BJ (cell line): Measurements from ENCODE around the gene UBAC1. TPM values are rescaled to one million over a fixed set of nuclear protein-coding genes. Genes with fewer than 3 reads are reported as not detected.

Experiments used
- CTCF ChIA-PET: fragments of 350-600 bp; formaldehyde crosslinking; extraction: SDS; loops from one replicate; lab custom pipeline; 2021; ENCODE audit warnings: antibody characterized with exemption, inconsistent platforms; lab: Yijun Ruan, JAX
- POLR2A ChIA-PET: fragments of 300-600 bp; sonication (Branson Sonifier 250); formaldehyde crosslinking; extraction: SDS; loops from one replicate; lab custom pipeline; 2021; ENCODE audit warnings: antibody characterized with exemption; lab: Charles Lee
- DNase-seq: peaks from one replicate; pipeline ENCODE4 v3.0.0-alpha.2; 2011; ENCODE audit warnings: low read depth
- H3K27me3 ChIP-seq: 2 replicates; pipeline ENCODE4 v1.6.0; 2011; ENCODE audit warnings: low read length; ENCODE audit not compliant: control insufficient read depth, insufficient read depth
- H3K36me3 ChIP-seq: 2 replicates; pipeline ENCODE4 v1.5.1; 2011; ENCODE audit warnings: low read length; ENCODE audit not compliant: control insufficient read depth, insufficient read depth
- H3K4me3 ChIP-seq: 2 replicates; pipeline ENCODE4 v1.5.1; 2011; ENCODE audit warnings: low read depth, mild to moderate bottlenecking, control low read depth, low read length
- polyA minus RNA-seq: library from RNA; depleted of rRNA, polyadenylated mRNA; stranded (reverse); fragments of >200 nt; gene quantifications from 2 replicates; pipeline ENCODE4 v1.2.3, GENCODE V29; 2011; rRNA and poly(A)+ RNA removed
- polyA plus RNA-seq: library from polyadenylated mRNA; depleted of rRNA; stranded (reverse); fragments of >200 nt; gene quantifications from 2 replicates; pipeline ENCODE4 v1.2.3, GENCODE V29; 2011; rRNA removed
- TF ChIP-seq, protein P1 (sequence below): IDR thresholded peaks from 2 replicates; pipeline ENCODE4 v1.5.1; 2011; ENCODE audit warnings: low read depth, mild to moderate bottlenecking, control low read depth, inconsistent platforms, low read length, moderate library complexity; ENCODE audit not compliant: insufficient read depth

The UBAC1 gene
- polyA plus RNA-seq (42.1 and 50.2 TPM in 2 replicates), polyA minus RNA-seq (15.2 and 19.0 TPM in 2 replicates)

- peak within 1 kb of the TSS; percentile 88 for H3K4me3 ChIP-seq
- peak; percentile 58 for DNase-seq
- H3K36me3 ChIP-seq = no peaks in the 10 kb centered on the region
- POLR2A ChIA-PET = interaction anchor here (0.6 kb wide), 1 partner anchor 54 kb away, joined by 5 read pairs; the partner anchor contains the start of gene CAMSAP1
- TF ChIP-seq, protein P1, sequence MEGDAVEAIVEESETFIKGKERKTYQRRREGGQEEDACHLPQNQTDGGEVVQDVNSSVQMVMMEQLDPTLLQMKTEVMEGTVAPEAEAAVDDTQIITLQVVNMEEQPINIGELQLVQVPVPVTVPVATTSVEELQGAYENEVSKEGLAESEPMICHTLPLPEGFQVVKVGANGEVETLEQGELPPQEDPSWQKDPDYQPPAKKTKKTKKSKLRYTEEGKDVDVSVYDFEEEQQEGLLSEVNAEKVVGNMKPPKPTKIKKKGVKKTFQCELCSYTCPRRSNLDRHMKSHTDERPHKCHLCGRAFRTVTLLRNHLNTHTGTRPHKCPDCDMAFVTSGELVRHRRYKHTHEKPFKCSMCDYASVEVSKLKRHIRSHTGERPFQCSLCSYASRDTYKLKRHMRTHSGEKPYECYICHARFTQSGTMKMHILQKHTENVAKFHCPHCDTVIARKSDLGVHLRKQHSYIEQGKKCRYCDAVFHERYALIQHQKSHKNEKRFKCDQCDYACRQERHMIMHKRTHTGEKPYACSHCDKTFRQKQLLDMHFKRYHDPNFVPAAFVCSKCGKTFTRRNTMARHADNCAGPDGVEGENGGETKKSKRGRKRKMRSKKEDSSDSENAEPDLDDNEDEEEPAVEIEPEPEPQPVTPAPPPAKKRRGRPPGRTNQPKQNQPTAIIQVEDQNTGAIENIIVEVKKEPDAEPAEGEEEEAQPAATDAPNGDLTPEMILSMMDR = peak; percentile 41
- peaks cover 5% of the 10 kb centered on the region; the same call in 1 of the 2 replicates for H3K27me3 ChIP-seq
- CTCF ChIA-PET = interaction anchor here (1.9 to 3.7 kb wide), 4 partner anchors 9 to 161 kb away, joined by 4 to 19 read pairs (median 13); no protein-coding TSS in a partner anchor
Measured at GRCh38 chr9:135961277-135961715, at the start of gene UBAC1. Gene UBAC1, minus strand, starts transcription at chr9:135961373. Its CDS starts 211 bp downstream, at chr9:135961162.

DNA sequence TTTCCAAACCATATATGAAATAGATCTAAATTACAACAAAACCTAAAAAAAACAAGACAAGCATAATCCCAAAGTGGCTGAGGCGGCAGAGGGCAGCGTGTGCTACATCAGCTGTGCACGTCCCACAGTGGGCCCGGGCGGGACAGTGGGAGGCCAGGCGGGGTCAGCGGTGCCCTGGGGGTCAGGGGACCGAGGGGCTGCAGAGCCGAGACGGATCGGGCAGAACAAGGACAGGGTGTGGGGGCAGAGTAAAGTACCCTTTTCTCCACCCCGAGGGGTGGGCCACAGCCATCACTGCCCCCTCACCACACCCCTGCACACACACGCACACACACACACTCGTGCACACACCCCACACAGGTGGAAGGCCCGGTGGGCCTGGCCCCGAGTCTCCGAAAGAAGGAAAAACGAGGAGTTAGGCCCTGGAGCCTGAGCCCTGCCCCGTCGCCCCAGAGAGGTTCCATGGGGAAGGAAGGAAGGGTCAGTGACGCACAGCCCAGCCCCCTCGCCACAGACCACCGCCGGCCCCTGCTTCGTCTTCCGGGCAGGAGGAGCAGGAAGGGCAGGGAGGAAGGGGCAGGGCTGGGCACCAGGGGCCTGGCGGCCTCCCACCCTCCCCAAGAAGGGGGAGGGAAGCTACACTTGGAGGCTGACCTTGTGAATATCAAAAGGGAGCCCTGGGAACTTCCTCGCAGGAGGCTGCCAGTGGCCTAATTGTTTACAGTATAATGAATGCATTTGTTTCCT, 49.6 kb upstream of the UBAC1 start:
- Histone ChIP-seq H3K27me3 (no peaks in the 10 kb centered on the region), H3K4me3 (no peak overlapping the region), H3K36me3 (peaks cover 20% of the 10 kb centered on the region)
- ChIA-PET CTCF (interaction anchor here (0.5 kb wide), 1 partner anchor 81 kb away, joined by 3 read pairs; no protein-coding TSS in a partner anchor), POLR2A (no interaction called here)
- no peak for DNase-seq
- TF ChIP-seq, protein P1 = no peak

- ChIA-PET CTCF (no interaction called here), POLR2A (no interaction called here)
- Histone ChIP-seq H3K36me3 (peaks cover 18% of the 10 kb centered on the region), H3K27me3 (no peaks in the 10 kb centered on the region), H3K4me3 (no peak overlapping the region)
- TF ChIP-seq, protein P1 = no peak
- no peak for DNase-seq
Measured at GRCh38 chr9:136010176-136010575, 49.0 kb upstream of the UBAC1 start.

DNA sequence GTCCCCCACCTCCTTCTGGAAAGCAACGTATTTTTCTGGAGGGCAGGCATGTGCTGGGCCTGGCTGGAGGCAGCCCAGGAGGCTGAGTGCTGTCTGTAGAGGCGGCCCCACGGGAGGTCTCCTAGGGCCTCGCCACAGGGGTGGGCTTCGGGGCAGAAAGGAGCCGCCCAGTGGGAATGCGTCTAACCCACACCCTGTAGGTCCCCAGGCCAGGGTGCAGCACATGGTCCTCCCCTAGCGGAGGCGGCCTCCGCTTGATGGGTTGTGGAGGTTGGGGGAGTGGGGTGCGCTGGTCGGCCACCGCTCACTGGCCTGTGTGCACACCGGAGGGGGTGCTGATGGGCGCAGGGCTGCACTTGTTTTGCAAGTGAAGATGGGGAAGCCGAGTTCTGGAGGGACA, 48.3 kb upstream of the UBAC1 start:
- H3K27me3 ChIP-seq = no peaks in the 10 kb centered on the region
- POLR2A ChIA-PET = no interaction called here
- H3K36me3 ChIP-seq = peaks cover 16% of the 10 kb centered on the region
- no peak for DNase-seq
- TF ChIP-seq, protein P1 = no peak
- CTCF ChIA-PET = no interaction called here
- H3K4me3 ChIP-seq = no peak overlapping the region

DNA sequence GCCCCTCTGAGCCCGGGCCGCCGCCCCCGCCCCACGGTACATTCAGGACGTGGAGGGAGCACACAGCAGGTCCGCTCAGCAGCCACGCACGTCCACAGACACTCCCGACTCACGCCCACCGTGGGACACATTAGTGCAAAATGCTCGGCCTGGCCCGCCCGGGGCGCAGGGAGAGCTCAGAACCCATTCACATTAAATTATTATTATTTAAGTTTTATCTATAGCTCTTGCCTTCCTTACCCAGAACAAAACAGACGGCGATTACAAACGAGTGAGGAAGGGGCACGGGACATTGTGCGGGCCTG, 47.5 kb upstream of the UBAC1 start:
- ChIA-PET POLR2A (no interaction called here), CTCF (interaction anchor here (1.3 kb wide), 1 partner anchor 19 kb away, joined by 3 read pairs; no protein-coding TSS in a partner anchor)
- Histone ChIP-seq H3K36me3 (peaks cover 15% of the 10 kb centered on the region), H3K4me3 (no peak overlapping the region), H3K27me3 (no peaks in the 10 kb centered on the region)
- no peak for DNase-seq
- TF ChIP-seq, protein P1 = no peak
